GM21528 (cell line): ENCODE data around the gene NCAM2.

ENCODE experiments used
- ATAC-seq: cut with Tn5 transposase; IDR thresholded peaks from one replicate; pipeline ENCODE4 v1.9.1; 2021; ENCODE audit warnings: mild to moderate bottlenecking, moderate library complexity; ENCODE audit not compliant: unreplicated experiment, low FRiP score

Gene NCAM2

DNA sequence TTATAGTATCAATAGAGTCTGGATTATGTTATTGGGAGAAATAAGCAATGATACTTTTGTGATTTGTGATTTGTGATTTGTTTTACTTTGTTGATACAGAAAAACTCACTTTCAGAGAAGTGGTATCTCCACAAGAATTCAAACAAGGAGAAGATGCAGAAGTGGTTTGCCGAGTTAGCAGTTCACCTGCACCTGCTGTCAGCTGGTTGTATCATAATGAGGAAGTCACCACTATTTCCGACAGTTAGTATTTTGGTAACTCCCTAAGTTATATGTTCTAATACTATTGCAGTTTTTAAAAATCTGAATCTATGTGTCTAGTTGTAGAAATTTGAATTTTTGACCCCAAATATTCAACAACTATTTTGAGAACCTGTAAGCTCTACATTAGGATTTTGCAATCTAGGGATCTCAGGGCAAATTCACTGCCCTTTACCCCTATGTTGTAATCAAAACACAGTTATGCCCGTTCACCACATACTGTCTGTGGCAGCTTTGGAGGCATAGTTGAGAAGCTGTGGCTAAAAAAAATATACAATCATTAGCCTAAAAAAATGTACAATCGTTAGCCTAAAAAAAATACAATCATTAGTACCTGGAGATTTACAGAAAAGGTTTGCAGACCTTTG is 288.1 kb downstream of the NCAM2 start:
- no peak for ATAC-seq

DNA sequence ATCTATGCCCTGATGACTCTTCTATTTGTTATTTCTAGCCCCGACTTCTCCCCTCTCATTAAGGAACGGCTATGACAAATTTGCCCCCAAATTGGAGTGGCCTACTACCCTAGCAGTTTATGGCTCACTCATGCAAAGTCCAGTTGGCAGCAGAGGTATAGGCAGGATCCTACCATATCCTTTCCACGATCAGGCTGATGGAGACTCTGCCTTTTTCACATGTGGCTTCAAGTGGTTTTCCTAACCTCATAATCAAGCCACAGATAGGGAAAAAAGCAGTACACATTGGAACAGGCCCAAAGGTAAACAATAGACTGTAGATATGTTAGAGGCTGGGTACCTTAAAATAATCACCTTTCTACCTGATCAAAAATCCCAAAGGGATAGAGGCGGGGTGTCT is 292.5 kb downstream of the NCAM2 start:
- ATAC-seq = no peak

DNA sequence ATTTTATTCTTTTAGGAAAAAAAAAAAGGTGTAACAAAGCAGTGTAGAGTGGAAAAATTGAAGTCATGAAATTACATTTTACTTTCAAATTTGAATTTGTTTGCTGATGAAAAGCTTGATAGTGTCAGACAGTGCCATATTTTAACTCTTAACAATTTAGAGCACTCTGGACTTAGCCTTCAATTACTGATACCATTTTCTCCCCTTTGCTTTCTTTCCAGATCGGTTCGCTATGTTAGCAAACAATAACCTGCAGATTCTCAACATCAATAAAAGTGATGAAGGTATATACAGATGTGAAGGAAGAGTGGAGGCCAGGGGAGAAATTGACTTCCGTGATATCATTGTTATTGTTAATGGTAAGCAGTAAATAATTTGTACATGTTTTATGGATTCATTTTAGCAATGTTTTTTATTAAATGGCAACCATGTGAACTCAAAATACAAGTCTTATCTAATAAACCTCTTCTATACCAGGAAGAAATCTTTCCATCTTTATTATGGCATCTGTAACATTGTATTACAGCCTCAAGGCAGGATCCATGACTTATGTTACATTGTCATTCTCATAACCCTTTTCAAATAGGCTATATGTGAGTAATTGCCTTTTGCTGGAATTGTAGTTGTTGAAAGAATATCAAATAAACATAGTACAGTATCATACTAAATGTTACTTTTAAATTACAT is 293.8 kb downstream of the NCAM2 start:
- ATAC-seq = no peak

DNA sequence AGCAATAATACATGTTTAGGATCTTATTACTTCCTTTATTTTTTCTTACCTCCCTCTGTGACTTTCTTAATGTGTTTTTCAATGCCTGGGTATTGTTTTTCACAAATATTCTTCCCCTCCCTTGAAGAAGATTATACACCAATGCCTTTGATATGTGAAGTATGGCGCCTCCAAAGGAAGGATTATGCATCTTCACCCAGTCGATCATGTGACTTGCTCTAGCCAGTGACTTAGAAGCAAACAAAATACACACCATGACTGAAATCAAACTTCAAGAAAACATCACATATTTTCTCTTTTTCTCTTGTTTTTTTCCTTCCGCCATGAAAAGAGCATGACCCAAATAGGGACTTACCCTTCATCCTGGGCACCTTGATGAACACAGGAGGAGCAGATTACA is 297.1 kb downstream of the NCAM2 start:
- no peak for ATAC-seq

DNA sequence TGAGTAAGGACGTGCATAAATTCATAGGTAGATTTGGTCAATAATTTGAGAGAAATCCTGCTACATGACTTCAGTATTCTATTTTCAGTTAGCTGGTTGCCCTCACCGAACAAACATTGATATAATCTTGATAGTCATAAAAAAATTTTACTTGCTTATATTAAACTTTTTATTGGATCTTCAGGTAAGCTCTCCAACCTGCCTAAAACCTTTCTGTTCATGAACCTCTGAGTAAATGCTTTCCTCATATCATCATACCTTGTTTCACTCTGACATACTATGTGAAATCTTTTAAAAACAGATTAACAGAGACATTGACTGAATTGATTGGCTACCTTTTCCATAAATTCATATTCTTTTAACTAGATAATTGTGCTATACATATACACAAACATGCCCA is 299.0 kb downstream of the NCAM2 start:
- no peak for ATAC-seq

DNA sequence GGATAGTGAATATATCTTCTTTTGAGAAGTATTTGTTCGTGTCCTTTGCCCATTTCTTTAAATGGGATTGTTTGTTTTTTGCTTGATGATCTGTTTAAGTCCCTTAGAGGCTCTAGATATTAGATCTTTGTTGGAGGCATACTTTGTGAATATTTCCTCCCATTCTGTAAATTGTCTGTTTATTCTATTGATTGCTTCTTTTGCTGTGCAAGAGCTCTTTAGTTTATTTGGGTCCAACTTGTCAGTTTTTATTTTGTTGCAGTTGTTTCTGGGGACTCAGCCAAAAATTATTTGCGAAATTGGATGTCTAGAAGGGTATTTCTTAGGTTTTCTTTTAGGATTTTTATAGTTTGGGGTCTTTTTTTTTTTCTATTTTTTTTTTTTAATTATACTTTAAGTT is 302.8 kb downstream of the NCAM2 start:
- ATAC-seq = no peak

DNA sequence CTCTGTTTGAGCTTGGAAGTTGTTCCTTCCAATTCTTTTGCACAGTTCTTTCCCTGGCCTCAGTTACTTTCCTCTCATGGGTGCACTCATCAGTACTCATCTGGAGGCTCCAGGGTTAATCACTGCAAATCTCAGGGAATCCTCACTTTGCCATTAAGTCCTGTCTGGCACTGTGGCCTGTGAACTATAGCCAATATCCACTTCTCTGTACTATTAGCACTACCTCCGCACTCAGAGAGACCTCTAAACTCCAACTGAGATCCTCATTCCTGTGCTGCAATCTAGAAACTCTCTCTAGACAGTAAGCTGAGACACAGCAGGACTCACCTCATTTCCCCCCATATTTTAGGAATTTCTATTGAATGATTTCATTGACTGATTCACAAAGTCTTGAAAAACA is 311.3 kb downstream of the NCAM2 start:
- no peak for ATAC-seq

DNA sequence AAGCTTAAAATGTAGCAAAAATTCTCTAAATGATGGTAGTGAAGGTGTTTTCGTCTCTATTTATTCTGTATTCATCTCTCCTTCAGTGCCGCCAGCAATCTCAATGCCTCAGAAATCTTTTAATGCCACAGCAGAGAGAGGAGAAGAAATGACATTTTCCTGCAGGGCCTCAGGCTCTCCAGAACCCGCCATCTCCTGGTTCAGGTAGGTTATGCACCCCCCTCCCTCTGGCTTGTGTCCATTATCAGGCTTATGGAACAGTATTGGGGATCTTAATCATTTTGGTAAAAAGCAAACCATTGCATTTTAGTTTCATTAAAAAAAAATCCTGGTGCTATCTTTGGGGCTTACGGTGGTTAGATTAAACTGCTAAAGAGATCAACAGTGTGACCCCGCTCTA is 326.1 kb downstream of the NCAM2 start:
- ATAC-seq = no peak

DNA sequence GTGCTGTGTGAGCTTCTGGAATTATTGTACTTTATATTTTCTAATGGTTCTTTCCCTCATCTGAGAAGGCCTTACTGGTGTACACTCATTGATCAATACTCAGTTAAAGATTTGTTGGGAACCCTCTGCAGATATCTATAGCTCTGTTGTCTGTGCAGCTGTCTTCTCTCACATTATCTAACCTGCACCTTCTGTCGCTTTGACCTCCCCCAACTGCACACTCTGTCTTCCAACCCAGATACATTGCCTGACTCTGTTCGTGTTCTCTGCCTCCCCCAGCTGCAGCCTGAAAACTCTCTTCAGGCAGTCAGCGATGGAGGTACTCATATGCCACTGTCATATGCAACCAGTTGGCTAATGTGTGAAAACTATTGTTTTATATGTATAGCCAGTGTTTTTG is 334.3 kb downstream of the NCAM2 start:
- ATAC-seq = no peak

DNA sequence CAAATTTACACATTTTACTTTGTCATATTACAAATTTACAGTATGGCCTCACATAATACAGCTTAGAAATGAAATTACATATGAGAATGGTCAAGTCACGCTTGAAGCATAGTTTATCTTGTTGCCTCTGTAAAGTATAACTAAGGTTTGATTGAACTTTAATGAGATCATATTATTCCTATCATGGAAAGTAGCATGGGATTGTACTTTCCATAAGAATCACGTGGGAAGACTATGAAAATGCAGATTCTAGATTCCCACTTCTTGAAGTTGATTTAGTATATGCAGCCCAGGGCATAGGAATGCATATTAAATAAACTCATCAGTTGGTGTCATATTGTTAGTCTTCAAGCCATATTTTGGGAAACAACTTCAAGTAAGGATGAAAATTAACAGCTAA is 342.8 kb downstream of the NCAM2 start:
- ATAC-seq = no peak

DNA sequence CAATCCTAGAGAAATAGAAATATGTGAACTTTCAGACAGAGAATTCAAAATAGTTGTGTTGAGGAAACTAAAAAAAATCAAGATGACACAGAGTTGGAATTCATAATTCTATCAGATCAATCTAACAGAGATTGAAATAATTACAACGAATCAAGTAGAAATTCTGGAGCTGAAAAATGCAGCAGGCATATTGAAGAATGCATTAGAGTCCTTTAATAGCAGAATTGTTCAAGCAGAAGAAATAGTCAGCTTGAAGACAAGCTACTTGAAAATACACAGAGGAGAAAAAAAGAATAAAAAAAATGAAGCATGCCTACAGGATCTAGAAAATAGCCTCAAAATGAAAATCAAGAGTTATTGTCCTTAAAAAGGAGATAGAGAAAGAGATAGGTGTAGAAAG is 347.1 kb downstream of the NCAM2 start:
- no peak for ATAC-seq

DNA sequence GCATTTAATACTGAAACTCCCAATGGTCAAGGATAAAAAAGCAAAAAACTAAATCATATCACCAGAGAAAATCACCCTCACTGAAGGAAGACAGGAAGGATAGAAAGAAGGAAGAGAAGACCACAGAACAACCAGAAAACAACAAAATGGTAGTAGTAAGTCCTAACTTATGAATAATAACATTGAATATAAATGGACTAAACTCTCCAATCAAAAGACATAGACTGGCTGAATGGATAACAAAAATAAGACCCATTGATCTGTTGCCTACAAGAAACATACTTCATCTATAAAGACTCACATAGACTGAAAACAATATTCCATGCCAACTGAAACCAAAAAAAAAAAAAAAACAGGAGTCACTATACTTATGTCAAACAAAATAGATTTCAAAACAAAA is 347.7 kb downstream of the NCAM2 start:
- ATAC-seq = no peak

DNA sequence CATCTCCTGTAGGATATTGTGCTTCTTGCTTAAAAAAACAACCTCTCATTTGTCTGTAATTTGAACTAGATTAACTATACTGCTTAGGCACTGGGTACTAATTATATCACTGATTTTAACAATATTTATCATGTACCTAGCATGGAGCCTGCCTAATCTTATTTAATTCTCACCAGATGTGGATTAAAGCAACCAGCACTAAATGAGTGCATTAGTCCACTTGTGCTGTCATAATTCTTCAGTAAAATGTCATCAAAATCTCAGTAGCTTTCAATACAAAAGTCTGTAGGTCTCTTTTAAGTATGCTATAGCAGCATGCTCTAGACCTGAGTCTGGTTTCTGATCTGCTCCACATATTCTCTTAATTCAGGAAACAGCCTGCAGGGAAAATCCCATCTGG is 368.1 kb downstream of the NCAM2 start:
- no peak for ATAC-seq

DNA sequence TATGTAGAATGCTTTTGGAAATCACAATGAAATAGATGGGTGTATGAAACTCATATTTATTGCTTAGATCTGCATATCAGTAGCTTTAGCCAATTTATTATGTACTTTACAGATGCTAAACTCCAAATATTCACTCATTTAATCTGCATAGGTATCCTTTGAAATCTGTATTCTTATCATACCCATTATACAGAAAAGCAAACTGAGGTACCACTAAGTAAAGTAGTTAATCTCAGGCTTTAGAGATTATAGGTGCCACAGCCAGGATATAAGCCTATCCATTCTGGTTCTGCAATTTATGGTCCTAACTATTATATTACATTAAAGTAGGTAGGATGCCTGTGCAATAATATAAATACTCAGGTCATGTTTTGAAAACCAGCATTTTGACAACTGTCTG is 369.4 kb downstream of the NCAM2 start:
- no peak for ATAC-seq

DNA sequence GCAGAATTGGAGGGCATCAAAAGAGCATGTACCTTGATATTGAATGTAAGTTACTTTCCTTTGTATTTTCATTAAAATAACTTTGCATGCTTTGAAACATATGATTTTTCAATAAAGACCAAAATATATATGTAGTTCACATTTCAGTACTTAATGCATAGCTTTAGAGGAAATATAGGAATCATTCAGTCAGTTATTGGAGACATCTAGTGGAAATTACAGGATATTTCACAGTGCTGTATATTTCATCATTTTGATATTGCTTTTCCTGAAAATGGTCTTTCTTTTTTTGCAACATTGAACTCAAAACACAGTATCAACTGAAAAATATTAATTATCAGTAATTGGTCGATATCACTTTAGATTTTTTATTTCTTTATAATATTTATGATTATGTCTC is 375.8 kb downstream of the NCAM2 start:
- no peak for ATAC-seq

DNA sequence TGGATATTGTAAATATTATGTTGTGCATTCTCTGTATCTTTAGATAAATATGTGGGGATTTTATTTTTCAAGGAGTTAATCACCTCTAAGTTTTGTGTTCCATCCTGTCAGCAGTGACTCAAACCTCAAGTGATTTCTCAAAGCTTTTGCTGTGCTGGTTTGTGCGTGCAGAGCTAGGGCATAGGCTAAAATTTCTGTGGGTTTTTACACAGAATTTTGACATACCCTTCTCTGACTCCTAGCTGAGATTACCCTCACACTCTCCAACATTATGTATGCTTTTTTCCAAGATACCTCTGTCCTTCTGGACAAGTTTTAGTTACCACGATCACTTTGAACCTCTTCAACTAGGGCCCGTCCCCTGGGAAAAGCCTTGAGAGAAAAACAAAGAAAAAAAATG is 384.9 kb downstream of the NCAM2 start:
- no peak for ATAC-seq

DNA sequence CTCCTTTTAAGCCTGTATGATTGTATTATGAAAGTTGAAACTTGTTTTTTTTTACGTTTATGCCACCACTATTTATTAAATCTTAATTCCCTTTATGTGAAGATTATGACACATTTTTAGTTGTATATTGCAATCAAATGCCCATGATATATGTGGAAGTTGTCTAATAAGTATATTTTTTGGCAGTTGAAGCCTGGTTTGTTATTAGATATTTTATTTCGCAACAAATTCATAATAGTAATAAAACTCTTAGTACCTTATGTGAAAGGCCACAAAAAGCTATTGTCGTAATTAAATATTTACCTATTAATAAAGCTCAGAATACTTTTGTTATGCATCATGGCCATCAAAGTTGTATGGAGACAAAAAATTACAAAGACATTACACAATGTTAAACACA is 386.8 kb downstream of the NCAM2 start:
- no peak for ATAC-seq

DNA sequence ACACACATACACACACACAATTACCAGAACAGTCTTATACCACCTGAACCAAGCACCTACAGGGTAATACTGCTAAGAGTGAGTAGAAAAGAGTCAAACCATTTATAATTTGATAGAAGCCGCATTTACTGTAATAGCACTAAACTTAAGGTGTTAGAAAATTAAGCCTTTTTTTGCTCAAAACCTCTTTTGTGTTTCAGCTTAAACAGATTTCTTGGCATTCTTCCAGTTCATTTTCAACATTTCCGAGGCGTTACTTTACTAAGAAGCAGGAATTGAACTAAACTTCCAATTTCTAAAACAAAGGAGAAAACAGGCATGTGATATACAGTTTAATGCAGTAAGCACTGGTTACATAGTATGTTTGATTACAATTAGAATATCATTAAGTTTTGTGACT is 387.2 kb downstream of the NCAM2 start:
- ATAC-seq = no peak

DNA sequence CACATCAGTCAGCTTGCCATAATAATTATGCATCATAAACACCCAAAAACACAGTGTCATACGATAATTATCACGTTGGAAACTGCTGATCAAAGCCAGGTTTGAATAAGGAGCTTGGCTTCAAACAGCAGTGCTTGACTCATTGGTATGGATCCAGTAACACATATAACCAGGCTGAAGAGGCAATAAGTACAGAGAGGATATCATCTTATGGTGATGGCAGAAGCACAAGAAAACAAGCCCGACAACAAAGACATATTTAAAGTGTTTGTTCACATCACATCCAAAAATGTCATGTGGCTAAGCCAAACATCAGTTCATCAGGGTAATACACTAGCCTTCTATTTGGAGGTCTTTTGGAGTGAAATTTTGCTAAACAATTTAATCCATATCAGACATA is 389.7 kb downstream of the NCAM2 start:
- ATAC-seq = no peak

DNA sequence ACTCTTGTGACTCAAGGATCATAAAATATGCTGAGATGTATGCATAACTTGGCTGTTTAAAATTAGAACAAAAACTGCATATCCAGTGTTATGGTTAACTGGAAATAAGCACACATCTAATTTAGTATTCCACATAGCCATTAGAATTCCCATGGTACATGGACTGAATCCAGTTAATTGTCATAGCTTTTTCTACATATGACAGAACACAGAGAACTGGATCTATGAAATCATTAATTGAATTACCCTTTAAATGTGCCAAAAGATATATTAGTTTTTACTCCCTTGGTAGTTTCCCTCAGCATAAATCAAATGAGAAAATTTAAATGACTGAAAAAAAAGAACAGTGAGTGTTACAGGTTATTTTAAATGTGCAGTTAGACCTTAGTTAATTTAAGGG is 395.9 kb downstream of the NCAM2 start:
- ATAC-seq = no peak

DNA sequence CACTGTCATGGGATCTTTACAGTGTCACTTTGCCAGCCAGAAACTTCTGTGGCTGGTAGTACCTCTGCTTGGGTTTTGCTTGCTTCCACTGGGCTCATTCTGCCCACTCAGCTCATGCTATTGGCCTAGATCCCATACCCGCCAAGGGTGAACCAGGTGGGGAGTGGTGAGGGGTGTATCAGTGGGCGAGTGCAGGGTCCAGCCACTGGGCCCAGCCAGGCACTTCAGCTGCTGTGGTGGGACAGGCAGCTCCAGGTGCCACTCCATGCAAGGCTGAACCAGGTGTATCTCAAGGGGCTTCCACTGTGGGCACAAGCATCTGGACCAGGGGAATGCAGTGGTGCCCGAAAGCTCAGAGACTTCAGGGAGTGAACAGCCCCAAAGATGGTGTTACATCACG is 398.2 kb downstream of the NCAM2 start:
- no peak for ATAC-seq

DNA sequence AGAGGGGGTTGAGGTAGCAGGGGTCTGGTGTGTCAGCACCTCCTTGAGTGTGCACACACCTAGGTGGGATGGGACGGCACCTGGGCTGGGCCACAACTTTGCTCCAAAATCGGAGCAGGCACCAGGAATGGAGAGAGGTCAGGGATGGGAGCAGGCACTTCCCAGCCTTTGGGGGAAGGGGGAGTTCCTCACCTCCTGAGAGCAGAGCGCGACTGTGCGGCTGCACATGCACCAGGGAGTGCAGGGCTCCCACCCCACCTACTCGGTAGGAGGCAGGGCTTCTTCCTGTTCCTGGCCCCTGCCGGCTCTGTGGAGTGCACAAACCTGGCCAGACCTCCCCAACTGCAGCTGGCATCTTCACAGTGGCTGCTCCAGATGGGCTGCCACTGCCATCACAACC is 399.3 kb downstream of the NCAM2 start:
- ATAC-seq = no peak

DNA sequence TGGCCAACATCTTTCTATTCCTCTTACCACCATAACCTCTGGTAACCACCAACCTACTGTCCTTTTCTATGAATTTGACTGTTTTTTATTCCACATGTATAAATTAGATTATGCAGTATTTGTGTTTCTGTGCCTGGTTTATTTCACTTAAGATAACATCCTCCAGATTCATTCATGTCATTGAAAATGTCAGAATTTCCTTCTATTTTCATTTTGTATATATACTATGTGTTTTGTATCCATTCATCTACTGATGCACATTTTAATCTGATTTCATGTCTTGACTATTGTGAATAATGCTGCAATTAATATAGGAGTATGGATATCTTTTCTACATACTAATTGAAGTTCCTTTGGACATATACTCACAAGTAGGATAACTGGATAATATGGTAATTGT is 403.2 kb downstream of the NCAM2 start:
- ATAC-seq = no peak
